Keratinocyte (primary cell): ENCODE results near the gene FAM107B. TPM values are rescaled to one million over a fixed set of nuclear protein-coding genes. Genes with fewer than 3 reads are reported as not detected.

Experiments used
- DNase-seq: peaks from one replicate; pipeline ENCODE4 v3.0.0-alpha.2; 2011; ENCODE audit warnings: low read depth, missing footprints, low spot score
- FAIRE-seq: peaks from 2 replicates; lab custom pipeline; 2011; peaks lifted over from hg19 to GRCh38; lab: Jason Lieb, UNC
- H2AFZ ChIP-seq: 2 replicates; pipeline ENCODE4 v1.6.0; 2012; ENCODE audit warnings: low read length, control low read depth, inconsistent platforms; ENCODE audit not compliant: control insufficient read depth
- H3K27ac ChIP-seq: 2 replicates; pipeline ENCODE4 v1.5.1; 2011; ENCODE audit warnings: low read length; ENCODE audit not compliant: control insufficient read depth, insufficient read depth
- H3K27me3 ChIP-seq: 3 replicates; pipeline ENCODE4 v1.6.0; 2011; ENCODE audit warnings: low read length; ENCODE audit not compliant: control insufficient read depth, insufficient read depth; ENCODE audit errors: extremely low read depth
- H3K36me3 ChIP-seq, 2 experiments: 2 replicates in 1 of 2; 3 replicates in 1 of 2; pipeline ENCODE4 v1.5.1; 2011; ENCODE audit warnings: low read length in 2 of 2, mild to moderate bottlenecking in 1 of 2; ENCODE audit not compliant: control insufficient read depth in 2 of 2, insufficient read depth in 2 of 2; ENCODE audit errors: extremely low read depth in 1 of 2
- H3K4me1 ChIP-seq: 3 replicates; pipeline ENCODE4 v1.5.1; 2011; ENCODE audit warnings: low read length; ENCODE audit not compliant: control insufficient read depth, insufficient read depth; ENCODE audit errors: extremely low read depth
- H3K4me2 ChIP-seq: 3 replicates; pipeline ENCODE4 v1.6.0; 2011; ENCODE audit warnings: low read depth, low read length; ENCODE audit not compliant: control insufficient read depth, insufficient read depth; ENCODE audit errors: extremely low read depth
- H3K4me3 ChIP-seq, 3 experiments: fragments of 200-600 bp in 1 of 3; sonication (generic) in 1 of 3; 2 replicates in 2 of 3; 3 replicates in 1 of 3; pipeline ENCODE4 v1.5.1; 2011 to 2016; ENCODE audit warnings: low read length in 3 of 3, mild to moderate bottlenecking in 3 of 3, control low read depth in 2 of 3, inconsistent platforms in 1 of 3, low read depth in 1 of 3, mixed read lengths in 1 of 3, mixed run types in 1 of 3, moderate library complexity in 1 of 3; ENCODE audit not compliant: control insufficient read depth in 2 of 3, insufficient read depth in 2 of 3; ENCODE audit errors: extremely low read depth in 1 of 3
- H3K79me2 ChIP-seq: 2 replicates; pipeline ENCODE4 v1.6.0; 2012; ENCODE audit warnings: low read length; ENCODE audit not compliant: control insufficient read depth, insufficient read depth
- H3K9ac ChIP-seq: 3 replicates; pipeline ENCODE4 v1.6.0; 2011; ENCODE audit warnings: low read length; ENCODE audit not compliant: control insufficient read depth, insufficient read depth; ENCODE audit errors: extremely low read depth
- H3K9me1 ChIP-seq: 3 replicates; pipeline ENCODE4 v1.6.0; 2011; ENCODE audit warnings: low read length; ENCODE audit not compliant: control insufficient read depth, insufficient read depth; ENCODE audit errors: extremely low read depth
- H3K9me3 ChIP-seq: 2 replicates; pipeline ENCODE4 v1.5.1; 2012; ENCODE audit warnings: low read depth, low read length; ENCODE audit not compliant: control insufficient read depth
- H4K20me1 ChIP-seq: 3 replicates; pipeline ENCODE4 v1.6.0; 2011; ENCODE audit warnings: low read length; ENCODE audit not compliant: control insufficient read depth, insufficient read depth; ENCODE audit errors: extremely low read depth
- EZH2 ChIP-seq: IDR thresholded peaks from one replicate; pipeline ENCODE4 v1.6.1; 2012; ENCODE audit warnings: inconsistent platforms, mild to moderate bottlenecking, low read length, moderate library complexity
- dilution Hi-C: fragments of 300-500 bp; cut with MboI; formaldehyde crosslinking; loops from one replicate; pipeline ENCODE4 v1.7.0; 2020; ENCODE audit warnings: low sequenced_read_pairs; ENCODE audit not compliant: extremely low pct_ligation_motif_present
- polyA plus RNA-seq, 5 experiments: library from polyadenylated mRNA; depleted of rRNA in 3 of 5; stranded (reverse) in 3 of 5; stranded (forward) in 1 of 5; unstranded in 1 of 5; fragments of >200 nt; gene quantifications; 1 replicate in 1 of 5; 2 replicates in 3 of 5; 3 replicates in 1 of 5; pipeline versions ENCODE4 v1.2.1 to v1.2.3, GENCODE V29; 2011 to 2012; ENCODE audit warnings: missing spikeins in 2 of 5, low read depth in 1 of 5, low replicate concordance in 1 of 5
- TF ChIP-seq, protein P1 (sequence below), 3 experiments: IDR thresholded peaks in 1 of 3; conservative IDR thresholded peaks in 1 of 3; optimal IDR thresholded peaks in 1 of 3; 2 replicates in 2 of 3; 3 replicates in 1 of 3; pipeline versions ENCODE3 to v1.5.1; 2011; ENCODE audit warnings: low read length in 3 of 3, mild to moderate bottlenecking in 3 of 3, moderate library complexity in 2 of 3, control low read depth in 1 of 3, inconsistent platforms in 1 of 3; ENCODE audit not compliant: insufficient read depth in 2 of 3; ENCODE audit errors: extremely low read depth in 1 of 3

The FAM107B gene
- polyA plus RNA-seq, 1 donor (not counting 4 experiments of a cell fraction or from before 2014, with no cell fraction given) = 8.7 TPM

DNA sequence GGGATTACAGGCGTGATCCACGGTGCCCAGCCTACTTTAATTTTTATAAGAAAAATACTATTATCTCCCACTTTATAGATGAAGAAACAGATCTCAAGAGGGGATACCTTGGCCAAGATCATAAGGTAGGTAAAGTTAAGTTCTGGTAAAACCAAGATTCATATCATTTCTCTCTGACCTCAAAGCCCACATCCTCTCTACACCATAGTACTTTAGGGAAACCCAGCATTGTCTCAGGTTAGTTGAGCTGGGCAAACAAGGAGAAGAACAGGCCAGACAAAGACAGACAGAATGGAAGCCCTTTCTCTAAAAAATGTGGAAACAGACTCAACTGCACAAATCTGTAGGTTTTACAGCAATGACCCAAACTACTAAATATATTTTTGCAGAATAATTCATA is 246.2 kb downstream of the FAM107B start:
- no peaks in the 10 kb centered on the region for H4K20me1 ChIP-seq
- H3K36me3 ChIP-seq = peaks cover 0 to 8% of the 10 kb centered on the region in 2 experiments
- TF ChIP-seq EZH2 = no peak
- TF ChIP-seq, protein P1, sequence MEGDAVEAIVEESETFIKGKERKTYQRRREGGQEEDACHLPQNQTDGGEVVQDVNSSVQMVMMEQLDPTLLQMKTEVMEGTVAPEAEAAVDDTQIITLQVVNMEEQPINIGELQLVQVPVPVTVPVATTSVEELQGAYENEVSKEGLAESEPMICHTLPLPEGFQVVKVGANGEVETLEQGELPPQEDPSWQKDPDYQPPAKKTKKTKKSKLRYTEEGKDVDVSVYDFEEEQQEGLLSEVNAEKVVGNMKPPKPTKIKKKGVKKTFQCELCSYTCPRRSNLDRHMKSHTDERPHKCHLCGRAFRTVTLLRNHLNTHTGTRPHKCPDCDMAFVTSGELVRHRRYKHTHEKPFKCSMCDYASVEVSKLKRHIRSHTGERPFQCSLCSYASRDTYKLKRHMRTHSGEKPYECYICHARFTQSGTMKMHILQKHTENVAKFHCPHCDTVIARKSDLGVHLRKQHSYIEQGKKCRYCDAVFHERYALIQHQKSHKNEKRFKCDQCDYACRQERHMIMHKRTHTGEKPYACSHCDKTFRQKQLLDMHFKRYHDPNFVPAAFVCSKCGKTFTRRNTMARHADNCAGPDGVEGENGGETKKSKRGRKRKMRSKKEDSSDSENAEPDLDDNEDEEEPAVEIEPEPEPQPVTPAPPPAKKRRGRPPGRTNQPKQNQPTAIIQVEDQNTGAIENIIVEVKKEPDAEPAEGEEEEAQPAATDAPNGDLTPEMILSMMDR (optimal IDR thresholded peaks at IDR 0.05 in 1 of 3, IDR thresholded peaks at IDR 0.05 in 1 of 3, conservative IDR thresholded peaks at IDR 0.05 in 1 of 3; ENCODE audit: extremely low read depth in 1 of 3, insufficient read depth in 2 of 3, low read length in 3 of 3) = no peak
- H3K79me2 ChIP-seq = no peaks in the 10 kb centered on the region
- no peaks in the 10 kb centered on the region for H3K9me3 ChIP-seq
- dilution Hi-C loops = no loop called here
- no peak overlapping the region for H3K27ac ChIP-seq
- H2AFZ ChIP-seq = no peak overlapping the region
- H3K9ac ChIP-seq = no peak overlapping the region
- DNase-seq (no peak), FAIRE-seq (no peak)
- no peak overlapping the region for H3K4me3 ChIP-seq
- peaks cover 10% of the 10 kb centered on the region for H3K4me1 ChIP-seq
- H3K9me1 ChIP-seq = no peaks in the 10 kb centered on the region
- H3K27me3 ChIP-seq = no peaks in the 10 kb centered on the region
- no peak overlapping the region for H3K4me2 ChIP-seq

DNA sequence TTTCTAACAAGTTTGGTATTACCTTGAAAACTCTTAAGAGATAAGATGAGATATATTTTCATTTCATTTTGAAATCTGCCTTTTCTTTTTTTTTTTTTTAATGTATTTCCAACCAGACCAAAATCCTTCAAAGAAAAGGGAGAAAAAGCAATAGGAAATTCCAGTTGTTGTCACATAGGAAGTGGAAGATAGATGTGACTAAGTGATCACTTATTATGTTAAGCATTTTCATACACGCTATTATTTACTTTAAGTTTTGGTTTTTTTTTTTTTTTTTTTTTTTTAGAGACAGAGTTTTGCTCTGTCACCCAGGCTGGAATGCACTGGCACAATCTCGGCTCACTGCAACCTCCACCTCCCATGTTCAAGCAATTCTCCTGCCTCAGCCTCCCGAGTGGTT is 246.8 kb downstream of the FAM107B start:
- dilution Hi-C loops = no loop called here
- TF ChIP-seq, protein P1 (optimal IDR thresholded peaks at IDR 0.05 in 1 of 3, IDR thresholded peaks at IDR 0.05 in 1 of 3, conservative IDR thresholded peaks at IDR 0.05 in 1 of 3; ENCODE audit: extremely low read depth in 1 of 3, insufficient read depth in 2 of 3, low read length in 3 of 3) = no peak
- TF ChIP-seq EZH2 = no peak
- Histone ChIP-seq H3K79me2 (no peaks in the 10 kb centered on the region), H3K9me3 (no peaks in the 10 kb centered on the region), H3K27ac (no peak overlapping the region), H4K20me1 (no peaks in the 10 kb centered on the region), H3K4me3 (no peak overlapping the region), H2AFZ (no peak overlapping the region), H3K36me3 (peaks cover 0 to 8% of the 10 kb centered on the region in 2 experiments), H3K4me1 (peaks cover 6% of the 10 kb centered on the region), H3K4me2 (no peak overlapping the region), H3K27me3 (no peaks in the 10 kb centered on the region), H3K9ac (no peak overlapping the region), H3K9me1 (no peaks in the 10 kb centered on the region)
- DNase-seq (no peak), FAIRE-seq (no peak)
